ENCODE results near the gene TBC1D14. TPM values are rescaled to one million over a fixed set of nuclear protein-coding genes. Genes with fewer than 3 reads are reported as not detected.
A peak's percentile ranks its signal among the peaks of the same experiment; 100 is the strongest.
"Not testable (repeated sequence)": the region's sequence is repeated elsewhere in the genome, so short reads cannot be mapped to it uniquely, and the experiment has no call there.

TBC1D14 gene
- polyA plus RNA-seq, 1 of the 3 experiments (the other 2 are of a cell fraction): 39.5 TPM

DNA sequence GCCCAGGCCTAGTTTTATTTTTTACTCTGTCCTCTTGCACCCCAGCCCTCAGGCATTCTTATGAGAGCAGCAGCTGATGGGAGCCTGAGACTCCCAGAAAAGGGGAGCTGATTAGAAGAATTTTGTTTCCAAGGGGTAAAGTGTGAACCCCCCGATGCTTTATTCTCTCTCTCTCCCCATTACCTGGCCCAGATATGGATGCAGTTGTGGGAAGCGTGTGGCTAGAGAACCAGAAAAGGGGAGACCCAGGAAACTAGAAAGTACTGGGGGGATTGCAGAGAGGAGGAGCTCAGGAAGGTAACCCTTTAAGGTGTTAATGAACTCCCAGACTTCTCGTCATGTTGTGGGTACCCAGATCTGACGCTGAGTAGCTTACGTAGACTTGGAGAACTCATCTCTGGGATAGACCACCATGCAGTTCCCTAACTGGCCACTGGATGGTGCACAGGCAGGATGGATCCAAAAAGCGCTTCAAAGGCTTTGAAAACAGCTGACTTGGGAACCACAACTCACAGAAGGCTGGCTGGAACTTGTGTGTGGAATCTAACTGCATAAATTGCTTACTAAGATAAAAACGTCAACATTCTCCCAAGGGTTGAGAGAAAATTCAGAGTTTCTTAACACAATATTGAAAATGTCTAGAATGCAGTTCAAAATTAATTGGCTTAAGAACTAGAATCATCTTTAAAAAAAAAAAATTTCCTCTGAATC lies 64.7 kb downstream of the TBC1D14 start:
- H3K9me2 ChIP-seq: no peaks in the 10 kb centered on the region
- no peaks in the 10 kb centered on the region for H3K36me3 ChIP-seq (replicated peaks in 1 of 2; ENCODE audit: control insufficient read depth in 1 of 2, insufficient read depth in 2 of 2, low read length in 1 of 2)
- H3F3A ChIP-seq (replicated peaks; ENCODE audit: insufficient read depth): no peaks in the 10 kb centered on the region
- 41% methylated on average over 7 of the region's 7 CpGs for WGBS (ENCODE audit: low lambda C conversion rate)
- peak; percentile 87 for DNase-seq
- H3K9me3 ChIP-seq: no peaks in the 10 kb centered on the region
- H3K4me3 ChIP-seq (ENCODE audit: low read depth in 2 of 2, low read length in 1 of 2): no peak overlapping the region
- H3K79me2 ChIP-seq (ENCODE audit: insufficient read depth): no peaks in the 10 kb centered on the region
- H3K9ac ChIP-seq: no peak overlapping the region
- CTCF ChIA-PET: interaction anchor here (0.6 to 3.4 kb wide), 46 partner anchors 9 to 824 kb away, joined by 3 to 33 read pairs (median 5); partner anchors contain the start of genes GRPEL1 and TADA2B
- H3K27ac ChIP-seq (ENCODE audit: low read depth in 2 of 2, low read length in 1 of 2): no peak overlapping the region
- H3K4me2 ChIP-seq: no peak overlapping the region
- H3K27me3 ChIP-seq (ENCODE audit: insufficient read depth): no peaks in the 10 kb centered on the region
- H4K20me1 ChIP-seq (ENCODE audit: insufficient read depth): no peaks in the 10 kb centered on the region
- TF ChIP-seq, protein P1, sequence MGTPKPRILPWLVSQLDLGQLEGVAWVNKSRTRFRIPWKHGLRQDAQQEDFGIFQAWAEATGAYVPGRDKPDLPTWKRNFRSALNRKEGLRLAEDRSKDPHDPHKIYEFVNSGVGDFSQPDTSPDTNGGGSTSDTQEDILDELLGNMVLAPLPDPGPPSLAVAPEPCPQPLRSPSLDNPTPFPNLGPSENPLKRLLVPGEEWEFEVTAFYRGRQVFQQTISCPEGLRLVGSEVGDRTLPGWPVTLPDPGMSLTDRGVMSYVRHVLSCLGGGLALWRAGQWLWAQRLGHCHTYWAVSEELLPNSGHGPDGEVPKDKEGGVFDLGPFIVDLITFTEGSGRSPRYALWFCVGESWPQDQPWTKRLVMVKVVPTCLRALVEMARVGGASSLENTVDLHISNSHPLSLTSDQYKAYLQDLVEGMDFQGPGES (IDR thresholded peaks at IDR 0.05; ENCODE audit: low read depth, low read length): no peak
- TF ChIP-seq, protein P2, sequence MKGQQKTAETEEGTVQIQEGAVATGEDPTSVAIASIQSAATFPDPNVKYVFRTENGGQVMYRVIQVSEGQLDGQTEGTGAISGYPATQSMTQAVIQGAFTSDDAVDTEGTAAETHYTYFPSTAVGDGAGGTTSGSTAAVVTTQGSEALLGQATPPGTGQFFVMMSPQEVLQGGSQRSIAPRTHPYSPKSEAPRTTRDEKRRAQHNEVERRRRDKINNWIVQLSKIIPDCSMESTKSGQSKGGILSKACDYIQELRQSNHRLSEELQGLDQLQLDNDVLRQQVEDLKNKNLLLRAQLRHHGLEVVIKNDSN (IDR thresholded peaks at IDR 0.05; ENCODE audit: borderline replicate concordance, low read depth): no peak
- TF ChIP-seq TCF12 (IDR thresholded peaks at IDR 0.05) (no peak), MXI1 (IDR thresholded peaks at IDR 0.05; ENCODE audit: low read depth, low read length) (peak; percentile 29; the same call in 1 of the 2 replicates), SMC3 (IDR thresholded peaks at IDR 0.05; ENCODE audit: low read depth, low read length) (peak; percentile 87), CTCF (IDR thresholded peaks at IDR 0.05) (peak; percentile 89), EZH2phosphoT487 (IDR thresholded peaks at IDR 0.05; ENCODE audit: borderline replicate concordance, low read depth) (no peak), ELF1 (IDR thresholded peaks at IDR 0.05) (no peak), RCOR1 (IDR thresholded peaks at IDR 0.05; ENCODE audit: low read length) (peak; percentile 52; the same call in 1 of the 2 replicates), RAD21 (IDR thresholded peaks at IDR 0.05; ENCODE audit: low read length) (peak; percentile 81), EP300 (IDR thresholded peaks at IDR 0.05; ENCODE audit: borderline replicate concordance in 1 of 2, low read depth in 1 of 2, low read length in 1 of 2) (no peak), YY1 (IDR thresholded peaks at IDR 0.05; ENCODE audit: low read depth) (no peak), CHD2 (IDR thresholded peaks at IDR 0.05; ENCODE audit: low read length, partially characterized antibody) (peak; percentile 37), RXRA (IDR thresholded peaks at IDR 0.05; ENCODE audit: borderline replicate concordance, low read depth) (no peak)
- TF ChIP-seq, protein P3, sequence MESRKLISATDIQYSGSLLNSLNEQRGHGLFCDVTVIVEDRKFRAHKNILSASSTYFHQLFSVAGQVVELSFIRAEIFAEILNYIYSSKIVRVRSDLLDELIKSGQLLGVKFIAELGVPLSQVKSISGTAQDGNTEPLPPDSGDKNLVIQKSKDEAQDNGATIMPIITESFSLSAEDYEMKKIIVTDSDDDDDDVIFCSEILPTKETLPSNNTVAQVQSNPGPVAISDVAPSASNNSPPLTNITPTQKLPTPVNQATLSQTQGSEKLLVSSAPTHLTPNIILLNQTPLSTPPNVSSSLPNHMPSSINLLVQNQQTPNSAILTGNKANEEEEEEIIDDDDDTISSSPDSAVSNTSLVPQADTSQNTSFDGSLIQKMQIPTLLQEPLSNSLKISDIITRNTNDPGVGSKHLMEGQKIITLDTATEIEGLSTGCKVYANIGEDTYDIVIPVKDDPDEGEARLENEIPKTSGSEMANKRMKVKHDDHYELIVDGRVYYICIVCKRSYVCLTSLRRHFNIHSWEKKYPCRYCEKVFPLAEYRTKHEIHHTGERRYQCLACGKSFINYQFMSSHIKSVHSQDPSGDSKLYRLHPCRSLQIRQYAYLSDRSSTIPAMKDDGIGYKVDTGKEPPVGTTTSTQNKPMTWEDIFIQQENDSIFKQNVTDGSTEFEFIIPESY (IDR thresholded peaks at IDR 0.05; ENCODE audit: borderline replicate concordance, low read depth): no peak
- H2AFZ ChIP-seq (ENCODE audit: low read depth): no peak overlapping the region
- H3K4me1 ChIP-seq (ENCODE audit: control insufficient read depth in 1 of 2, insufficient read depth in 2 of 2, low read depth in 1 of 2, low read length in 1 of 2): no peaks in the 10 kb centered on the region; a peak in 1 of 4 replicates
- POLR2A ChIA-PET: interaction anchor here (1.0 to 1.6 kb wide), 3 partner anchors 13 to 93 kb away, joined by 3 to 6 read pairs (median 4); partner anchors contain the start of gene GRPEL1

DNA sequence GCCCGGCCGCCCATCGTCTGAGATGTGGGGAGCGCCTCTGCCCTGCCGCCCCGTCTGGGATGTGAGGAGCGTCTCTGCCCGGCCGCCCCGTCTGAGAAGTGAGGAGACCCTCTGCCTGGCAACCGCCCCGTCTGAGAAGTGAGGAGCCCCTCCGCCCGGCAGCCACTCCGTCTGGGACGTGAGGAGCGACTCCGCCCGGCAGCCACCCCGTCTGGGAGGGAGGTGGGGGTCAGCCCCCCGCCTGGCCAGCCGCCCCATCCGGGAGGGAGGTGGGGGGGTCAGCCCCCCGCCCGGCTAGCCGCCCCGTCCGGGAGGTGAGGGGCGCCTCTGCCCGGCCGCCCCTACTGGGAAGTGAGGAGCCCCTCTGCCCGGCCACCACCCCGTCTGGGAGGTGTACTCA lies 68.2 kb downstream of the TBC1D14 start:
- H3K79me2 ChIP-seq (ENCODE audit: insufficient read depth); H3K36me3 ChIP-seq (replicated peaks in 1 of 2; ENCODE audit: control insufficient read depth in 1 of 2, insufficient read depth in 2 of 2, low read length in 1 of 2); POLR2A ChIA-PET; H3K4me3 ChIP-seq (ENCODE audit: low read depth in 2 of 2, low read length in 1 of 2); H3K9ac ChIP-seq; CTCF ChIA-PET; H3K27ac ChIP-seq (ENCODE audit: low read depth in 2 of 2, low read length in 1 of 2); H3K9me2 ChIP-seq; H3K4me2 ChIP-seq; H3K27me3 ChIP-seq (ENCODE audit: insufficient read depth); H3K9me3 ChIP-seq; H3F3A ChIP-seq (replicated peaks; ENCODE audit: insufficient read depth); DNase-seq; H4K20me1 ChIP-seq (ENCODE audit: insufficient read depth); H3K4me1 ChIP-seq (ENCODE audit: control insufficient read depth in 1 of 2, insufficient read depth in 2 of 2, low read depth in 1 of 2, low read length in 1 of 2); H2AFZ ChIP-seq (ENCODE audit: low read depth): not testable (repeated sequence)
- no CpG with 5 or more reads among the region's 33 CpGs for WGBS (ENCODE audit: low lambda C conversion rate)
